GM21786 (cell line): ENCODE data around the gene C5orf58.

Experiments
- ATAC-seq: cut with Tn5 transposase; IDR thresholded peaks from one replicate; pipeline ENCODE4 v1.9.1; 2021; ENCODE audit not compliant: unreplicated experiment

C5orf58 gene

GRCh38 chr5:170252720-170253350 lies 20.1 kb downstream of the C5orf58 start:
- no peak for ATAC-seq

- ATAC-seq, result peak; percentile 98
Observed at GRCh38 chr5:170254056-170254455, 21.3 kb downstream of the C5orf58 start.

- no peak for ATAC-seq
Observed at GRCh38 chr5:170256571-170256970, 23.8 kb downstream of the C5orf58 start.

- no peak for ATAC-seq
Observed at GRCh38 chr5:170257370-170257769, 24.6 kb downstream of the C5orf58 start.

GRCh38 chr5:170261528-170262043 lies 28.8 kb downstream of the C5orf58 start:
- no peak for ATAC-seq

DNA sequence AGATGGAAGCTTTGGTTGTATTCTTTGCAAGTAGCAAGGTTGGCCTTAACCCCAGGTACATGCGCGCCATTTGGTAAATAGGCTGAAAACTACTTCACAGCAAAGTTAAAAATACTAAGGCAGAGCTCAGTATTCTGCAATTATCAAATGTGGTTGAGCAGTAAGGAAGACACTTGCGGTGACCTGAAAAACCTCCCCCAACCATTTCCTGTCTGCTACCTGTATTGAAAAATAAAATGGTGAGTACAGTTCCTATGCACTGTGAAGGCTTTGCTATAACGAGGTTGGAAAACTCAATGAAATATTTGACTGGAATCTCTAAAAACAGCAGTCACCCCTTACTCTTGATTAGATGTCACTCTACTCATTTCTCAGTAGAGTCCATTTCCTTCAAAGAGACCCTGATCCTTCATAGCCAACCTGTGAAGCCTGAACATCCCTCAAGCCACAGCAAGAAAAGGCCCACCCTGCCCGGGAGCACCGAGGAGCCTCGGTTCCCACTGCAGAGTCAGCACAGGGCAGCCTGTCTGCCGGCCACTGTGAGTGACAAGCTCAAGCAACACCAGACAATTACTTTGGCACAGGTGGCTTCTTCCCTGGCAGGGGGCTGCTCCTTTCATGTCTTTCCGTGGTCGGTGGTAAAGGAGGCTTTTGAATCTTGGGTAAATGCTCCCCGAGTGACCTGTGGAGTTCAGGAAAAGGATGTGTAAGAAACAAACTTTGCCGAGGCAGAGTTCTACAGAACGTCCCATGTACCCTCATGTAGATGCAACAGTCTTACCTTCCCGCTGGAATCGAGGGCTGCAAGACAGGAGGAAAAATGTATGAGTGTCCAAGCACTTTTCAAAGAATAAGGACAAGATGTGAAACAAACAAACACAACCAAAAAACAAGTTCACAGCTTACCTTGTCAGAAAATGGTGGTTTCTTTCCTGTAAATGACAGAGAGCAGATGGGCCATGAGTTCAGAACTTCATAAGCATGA lies 29.6 kb downstream of the C5orf58 start:
- no peak for ATAC-seq

- ATAC-seq, result no peak
Observed at GRCh38 chr5:170263906-170264305, 31.1 kb downstream of the C5orf58 start.

GRCh38 chr5:170265522-170265921 lies 32.7 kb downstream of the C5orf58 start:
- no peak for ATAC-seq

- ATAC-seq, result no peak
Observed at GRCh38 chr5:170266570-170267381, 34.0 kb downstream of the C5orf58 start.

DNA sequence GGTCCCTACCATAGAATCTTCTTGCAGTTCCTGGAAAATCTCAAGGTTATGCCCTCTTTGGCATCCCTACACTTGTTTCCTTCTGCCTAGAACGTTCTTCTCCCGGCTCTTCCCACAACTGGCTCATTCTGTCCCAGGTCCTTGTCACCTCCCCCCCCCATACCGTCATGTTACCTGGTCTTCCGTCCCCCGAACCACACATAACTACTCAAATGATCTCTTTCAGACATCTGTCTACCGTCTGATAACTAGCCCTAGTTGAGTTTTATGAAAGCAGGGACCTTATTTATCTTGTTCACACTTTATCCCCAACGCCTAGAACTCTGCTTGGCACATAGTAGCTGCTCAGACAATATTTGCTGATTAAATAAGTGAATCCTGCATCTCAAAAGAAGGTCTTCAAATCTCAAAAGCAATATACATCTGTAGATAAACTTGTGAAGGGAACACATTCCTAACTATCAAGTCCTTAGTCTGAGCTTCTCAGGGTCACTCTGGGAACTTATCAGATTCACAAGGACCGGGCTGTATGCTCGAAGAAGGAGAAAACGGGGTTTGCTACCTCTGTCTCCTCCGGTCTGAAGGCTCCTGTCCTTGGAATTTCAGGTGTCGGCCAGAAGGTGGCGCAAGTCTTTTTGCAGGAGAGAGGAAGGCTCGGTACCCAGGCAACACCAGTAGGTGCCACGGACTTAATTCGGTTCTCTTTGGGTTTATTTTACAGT lies 34.8 kb downstream of the C5orf58 start:
- no peak for ATAC-seq

DNA sequence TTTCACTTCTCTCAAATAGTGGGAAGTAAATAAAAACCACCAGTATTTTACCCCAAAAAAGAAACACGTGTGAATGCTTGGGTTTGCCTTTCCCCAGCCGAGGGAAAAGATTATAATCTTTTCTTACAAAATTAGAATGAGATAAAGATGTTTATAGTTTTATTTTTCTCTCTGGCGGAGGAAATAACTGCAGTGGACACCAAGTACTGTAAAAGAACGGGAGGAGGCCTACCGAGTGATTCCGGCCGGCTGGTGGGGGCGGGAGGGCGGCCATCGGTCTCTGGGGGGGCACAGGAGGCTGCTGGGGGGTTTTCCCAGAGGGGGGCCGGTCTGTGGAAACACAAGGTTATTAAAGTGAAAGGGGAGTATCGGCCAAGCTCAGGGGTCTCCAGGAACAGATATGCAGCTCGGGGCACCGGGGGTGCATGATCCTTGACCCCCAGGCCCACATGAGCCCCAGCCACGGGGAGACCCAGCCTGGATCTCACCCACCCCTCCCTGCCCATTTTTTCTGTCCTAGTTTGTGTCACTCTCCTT lies 35.4 kb downstream of the C5orf58 start:
- ATAC-seq, result no peak

GRCh38 chr5:170268884-170269283 lies 36.1 kb downstream of the C5orf58 start:
- no peak for ATAC-seq

DNA sequence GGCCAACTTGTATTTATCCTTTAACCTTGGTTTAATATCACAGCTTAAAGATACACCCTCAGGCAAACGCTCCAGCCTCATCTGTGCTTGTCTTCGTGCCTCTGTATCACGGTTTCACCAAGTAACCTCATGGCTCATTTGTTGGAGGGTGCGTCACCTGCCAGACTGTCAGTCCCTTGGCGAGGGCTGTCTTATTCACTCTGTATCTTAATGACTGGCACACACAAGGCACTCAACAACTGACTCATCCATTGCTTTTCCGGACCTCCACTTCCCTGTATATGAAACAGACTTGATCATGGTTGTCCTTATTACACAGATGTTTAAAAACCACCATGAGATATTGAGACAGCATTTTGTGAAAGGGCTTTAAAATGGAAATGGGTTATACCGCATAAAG lies 36.8 kb downstream of the C5orf58 start:
- ATAC-seq, result no peak

DNA sequence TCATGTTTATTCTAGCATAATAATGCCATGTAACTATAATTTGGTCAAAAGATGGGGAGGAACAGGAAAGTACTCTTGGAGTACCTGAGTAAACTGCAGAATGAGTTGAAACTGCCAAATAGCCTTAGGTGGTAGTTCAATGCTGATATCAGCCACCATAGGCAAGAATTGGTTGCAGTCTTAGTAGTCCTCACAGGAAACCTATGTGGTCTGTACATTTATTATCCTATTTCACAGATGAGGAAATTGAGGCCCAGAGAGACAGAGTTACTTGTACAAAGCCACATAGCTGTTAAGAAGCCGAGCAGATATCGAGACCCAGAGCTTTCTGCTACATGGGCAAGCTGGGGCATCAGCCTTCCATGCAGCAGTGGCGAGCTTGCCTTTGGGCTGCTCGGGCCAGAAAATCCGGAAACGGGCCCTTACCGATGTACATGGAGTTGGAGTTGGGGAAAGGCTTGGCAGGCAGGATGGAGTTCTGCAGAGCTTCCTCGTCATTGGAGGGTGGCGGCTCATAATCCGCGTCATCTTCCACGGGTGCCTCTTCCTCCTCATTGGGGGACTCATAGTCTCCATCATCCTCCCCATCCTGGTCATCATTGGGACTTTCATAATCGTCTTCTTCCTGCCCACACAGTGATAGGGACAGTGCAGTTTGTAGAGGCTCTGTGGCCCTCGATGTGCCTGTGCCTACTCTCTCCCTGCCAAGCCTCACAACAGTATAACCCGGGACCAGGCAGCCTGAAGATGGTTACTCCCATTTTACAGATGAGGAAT lies 37.7 kb downstream of the C5orf58 start:
- ATAC-seq, result no peak

DNA sequence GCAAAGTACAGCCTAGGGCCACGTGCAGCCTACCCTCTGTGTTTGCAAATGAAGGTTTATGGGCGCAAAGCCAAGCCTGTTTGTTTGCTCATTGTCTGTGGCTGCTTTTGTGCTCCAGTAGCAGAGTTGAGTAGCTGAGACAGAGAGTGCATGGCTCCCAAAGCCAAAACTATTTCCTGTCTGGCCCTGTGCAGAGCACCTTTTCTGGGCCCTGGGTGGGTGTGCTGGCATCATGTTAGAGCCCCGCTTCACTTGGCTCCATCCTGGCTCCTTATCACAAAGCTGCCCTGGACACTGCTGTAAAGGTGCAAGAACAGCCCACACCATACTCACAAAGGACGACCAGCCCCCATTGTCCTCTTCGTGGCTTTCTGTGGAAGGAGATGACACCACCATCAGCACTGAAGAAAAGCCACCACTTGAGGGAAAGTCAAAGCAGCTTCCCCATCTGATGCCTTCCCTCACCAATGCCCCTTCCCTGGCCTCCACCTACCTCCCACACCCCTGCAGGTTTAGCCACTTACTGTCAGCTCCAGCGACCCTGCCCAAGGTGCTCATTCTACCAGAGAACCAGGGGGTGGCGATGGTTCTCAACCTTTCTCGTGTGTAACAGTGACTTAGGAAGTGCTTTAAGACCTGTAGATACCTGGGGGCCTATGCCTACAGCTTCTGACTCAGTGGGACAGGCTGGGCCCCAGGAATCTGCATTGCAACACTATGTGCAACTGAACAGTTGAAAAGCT lies 41.4 kb downstream of the C5orf58 start:
- no peak for ATAC-seq

DNA sequence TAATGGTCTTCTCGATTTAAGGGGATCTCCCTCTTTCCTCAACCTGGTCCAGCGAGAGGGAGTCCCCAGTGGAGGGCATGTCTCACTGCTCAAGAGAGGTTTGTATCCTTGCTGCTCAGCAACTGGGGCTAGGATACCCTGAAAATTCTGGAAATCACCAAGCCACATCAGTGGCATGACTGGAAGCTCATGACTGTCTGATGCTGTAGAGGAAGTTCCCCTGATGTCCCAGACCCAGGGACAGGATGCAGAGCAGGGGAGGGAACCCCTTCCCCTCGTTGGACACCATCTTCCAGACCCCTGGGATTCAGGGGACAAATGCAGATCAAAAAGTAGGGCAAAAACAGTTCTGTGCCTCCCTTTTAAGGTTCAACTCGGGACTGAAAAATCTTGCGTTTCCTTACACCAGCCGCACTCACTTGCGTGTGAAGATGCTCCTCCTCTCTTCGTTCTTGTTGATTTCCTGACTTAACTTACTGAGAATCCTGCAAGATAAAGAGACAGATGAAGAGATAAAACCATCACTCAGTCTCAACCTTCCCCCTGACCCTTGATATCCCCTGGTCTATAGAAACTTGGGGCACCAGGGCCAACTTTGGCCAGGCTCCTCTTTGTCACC lies 42.7 kb downstream of the C5orf58 start:
- no peak for ATAC-seq

- no peak for ATAC-seq
Observed at GRCh38 chr5:170276140-170276539, 43.4 kb downstream of the C5orf58 start.

GRCh38 chr5:170277867-170278281 lies 45.1 kb downstream of the C5orf58 start:
- no peak for ATAC-seq
